SK-N-SH (cell line): ENCODE data around the gene CEBPB. TPM values are rescaled to one million over a fixed set of nuclear protein-coding genes. Genes with fewer than 3 reads are reported as not detected.

Source experiments
- CTCF ChIA-PET: fragments of 300-600, 350-600 bp; formaldehyde crosslinking; extraction: SDS; loops from one replicate; lab custom pipeline; 2021; lab: Yijun Ruan, JAX
- POLR2A ChIA-PET: fragments of 350-600 bp; sonication (Branson Sonifier 250); formaldehyde crosslinking; extraction: SDS; loops from one replicate; lab custom pipeline; 2020; ENCODE audit warnings: antibody characterized with exemption, inconsistent platforms; lab: Yijun Ruan, JAX
- DNase-seq: peaks from one replicate; pipeline ENCODE4 v3.0.0; 2012
- H2AFZ ChIP-seq: fragments of 200-600 bp; sonication (generic); 2 replicates; pipeline ENCODE4 v1.8.1; 2016; ENCODE audit warnings: antibody characterized with exemption, mild to moderate bottlenecking, low read depth
- H3F3A ChIP-seq: fragments of 200-600 bp; sonication (generic); replicated peaks from 2 replicates; pipeline ENCODE3; 2016; ENCODE audit warnings: antibody characterized with exemption, mild to moderate bottlenecking; ENCODE audit not compliant: insufficient read depth
- H3K27ac ChIP-seq, 2 experiments: fragments of 200-500 bp in 1 of 2; fragments of 200-600 bp in 1 of 2; sonication (Bioruptor generic) in 1 of 2; sonication (generic), shearing (Covaris generic) in 1 of 2; 2 replicates each; pipeline versions ENCODE4 v1.5.1 to v1.6.1; 2014 to 2016; ENCODE audit warnings: low read depth in 2 of 2, inconsistent platforms in 1 of 2, low read length in 1 of 2, mild to moderate bottlenecking in 1 of 2, mixed read lengths in 1 of 2
- H3K27me3 ChIP-seq: fragments of 200-600 bp; sonication (generic), shearing (Covaris generic); 2 replicates; pipeline ENCODE4 v1.6.1; 2016; ENCODE audit warnings: mixed run types; ENCODE audit not compliant: insufficient read depth
- H3K36me3 ChIP-seq, 2 experiments: fragments of 200-500 bp in 1 of 2; fragments of 200-600 bp in 1 of 2; sonication (Bioruptor generic) in 1 of 2; sonication (generic) in 1 of 2; replicated peaks in 1 of 2; 2 replicates each; pipeline versions ENCODE3 to v1.5.1; 2014 to 2016; ENCODE audit warnings: low read length in 1 of 2, mild to moderate bottlenecking in 1 of 2; ENCODE audit not compliant: insufficient read depth in 2 of 2, control insufficient read depth in 1 of 2
- H3K4me1 ChIP-seq, 2 experiments: fragments of 200-500 bp in 1 of 2; fragments of 200-600 bp in 1 of 2; sonication (Bioruptor generic) in 1 of 2; sonication (generic), shearing (Covaris generic) in 1 of 2; 2 replicates each; pipeline versions ENCODE4 v1.5.1 to v1.6.1; 2014 to 2016; ENCODE audit warnings: low read depth in 1 of 2, low read length in 1 of 2, mixed run types in 1 of 2; ENCODE audit not compliant: insufficient read depth in 2 of 2, control insufficient read depth in 1 of 2
- H3K4me2 ChIP-seq: fragments of 200-600 bp; sonication (generic), shearing (Covaris generic); 2 replicates; pipeline ENCODE4 v1.6.1; 2017; ENCODE audit warnings: mixed run types
- H3K4me3 ChIP-seq, 2 experiments: fragments of 200-500 bp in 1 of 2; fragments of 200-600 bp in 1 of 2; sonication (Bioruptor generic) in 1 of 2; sonication (generic), shearing (Covaris generic) in 1 of 2; 2 replicates each; pipeline versions ENCODE4 v1.5.1 to v1.8.1; 2014 to 2016; ENCODE audit warnings: low read depth in 2 of 2, inconsistent platforms in 1 of 2, low read length in 1 of 2, mild to moderate bottlenecking in 1 of 2, mixed read lengths in 1 of 2, moderate library complexity in 1 of 2
- H3K79me2 ChIP-seq: fragments of 200-600 bp; sonication (generic); 2 replicates; pipeline ENCODE4 v1.8.1; 2017; ENCODE audit warnings: mild to moderate bottlenecking; ENCODE audit not compliant: insufficient read depth
- H3K9ac ChIP-seq: fragments of 200-600 bp; sonication (generic); 2 replicates; pipeline ENCODE4 v1.6.1; 2017; ENCODE audit warnings: mixed run types
- H3K9me2 ChIP-seq: fragments of 200-600 bp; sonication (generic); 2 replicates; pipeline ENCODE4 v1.6.1; 2017; ENCODE audit warnings: mixed run types
- H3K9me3 ChIP-seq: fragments of 200-600 bp; sonication (generic); 2 replicates; pipeline ENCODE4 v1.6.1; 2017; ENCODE audit warnings: mixed run types, mild to moderate bottlenecking, moderate library complexity
- H4K20me1 ChIP-seq: fragments of 200-600 bp; sonication (generic); 2 replicates; pipeline ENCODE4 v1.6.1; 2017; ENCODE audit warnings: mild to moderate bottlenecking, mixed run types; ENCODE audit not compliant: insufficient read depth
- CHD2 ChIP-seq: fragments of 150-350 bp; IDR thresholded peaks from 2 replicates; pipeline ENCODE4 v1.6.1; 2018; ENCODE audit warnings: low read length; ENCODE audit not compliant: partially characterized antibody
- ELF1 ChIP-seq: IDR thresholded peaks from 2 replicates; pipeline ENCODE4 v1.4.0; 2012
- EP300 ChIP-seq, 2 experiments: IDR thresholded peaks; 2 replicates each; pipeline versions ENCODE4 v1.4.0 to v1.6.1; 2012; ENCODE audit warnings: borderline replicate concordance in 1 of 2, low read depth in 1 of 2, low read length in 1 of 2
- EZH2phosphoT487 ChIP-seq: fragments of 200-600 bp; sonication (generic); IDR thresholded peaks from 2 replicates; pipeline ENCODE4 v1.6.1; 2017; ENCODE audit warnings: low read depth, mixed run types, mild to moderate bottlenecking, antibody characterized with exemption, moderate library complexity, borderline replicate concordance
- FOXM1 ChIP-seq: IDR thresholded peaks from 2 replicates; pipeline ENCODE4 v1.4.0; 2012; ENCODE audit warnings: low read depth, mild to moderate bottlenecking
- GABPA ChIP-seq: IDR thresholded peaks from 2 replicates; pipeline ENCODE4 v1.4.0; 2012; ENCODE audit warnings: low read depth, mild to moderate bottlenecking
- GATA2 ChIP-seq: sonication (generic); formaldehyde crosslinking; IDR thresholded peaks from 2 replicates; pipeline ENCODE4 v1.5.0; 2020; ENCODE audit warnings: mild to moderate bottlenecking, missing genetic modification reagents
- MEF2A ChIP-seq: IDR thresholded peaks from 2 replicates; pipeline ENCODE4 v1.4.0; 2012; ENCODE audit warnings: low read depth, borderline replicate concordance
- MXI1 ChIP-seq: IDR thresholded peaks from 2 replicates; pipeline ENCODE4 v1.6.1; 2012; ENCODE audit warnings: mild to moderate bottlenecking, low read depth, low read length, improper control_type of control experiment
- NFIC ChIP-seq: IDR thresholded peaks from 2 replicates; pipeline ENCODE4 v1.4.0; 2012; ENCODE audit warnings: borderline replicate concordance
- NRF1 ChIP-seq: IDR thresholded peaks from 2 replicates; pipeline ENCODE4 v1.6.1; 2012; ENCODE audit warnings: low read depth, mild to moderate bottlenecking, low read length
- POLR2AphosphoS5 ChIP-seq: IDR thresholded peaks from 2 replicates; pipeline ENCODE4 v1.6.1; 2012; ENCODE audit warnings: low read depth, low read length
- SIN3A ChIP-seq: IDR thresholded peaks from 2 replicates; pipeline ENCODE4 v1.6.1; 2012; ENCODE audit warnings: low read depth, mild to moderate bottlenecking, low read length, moderate library complexity, borderline replicate concordance
- SMC3 ChIP-seq: IDR thresholded peaks from 2 replicates; pipeline ENCODE4 v1.6.1; 2012; ENCODE audit warnings: low read depth, low read length, improper control_type of control experiment
- TEAD4 ChIP-seq: IDR thresholded peaks from 2 replicates; pipeline ENCODE4 v1.4.0; 2012; ENCODE audit warnings: mild to moderate bottlenecking, borderline replicate concordance; ENCODE audit not compliant: insufficient read depth
- USF2 ChIP-seq: fragments of 150-350 bp; IDR thresholded peaks from 2 replicates; pipeline ENCODE4 v1.6.1; 2017; ENCODE audit warnings: antibody characterized with exemption, low read length, low read depth, borderline replicate concordance
- YY1 ChIP-seq: IDR thresholded peaks from 2 replicates; pipeline ENCODE4 v1.4.0; 2012; ENCODE audit warnings: low read depth, mild to moderate bottlenecking
- WGBS: methylation state at CpG from one replicate; pipeline ENCODE4 v1.1.6; 2017; ENCODE audit warnings: low lambda C conversion rate; 5-methylcytosine and 5-hydroxymethylcytosine counted together
- polyA plus RNA-seq, 3 experiments: library from polyadenylated mRNA; depleted of rRNA; stranded (reverse); fragments of >200 nt; gene quantifications; 2 replicates each; pipeline ENCODE4 v1.2.3, GENCODE V29; 2012
- TF ChIP-seq, protein P1 (sequence below): fragments of 150-350 bp; IDR thresholded peaks from 2 replicates; pipeline ENCODE4 v1.6.1; 2016; ENCODE audit warnings: mild to moderate bottlenecking, low read depth, low read length
- TF ChIP-seq, protein P2 (sequence below): fragments of 200-600 bp; sonication (generic); IDR thresholded peaks from 2 replicates; pipeline ENCODE4 v1.6.1; 2017; ENCODE audit warnings: antibody characterized with exemption, mild to moderate bottlenecking, moderate library complexity

The CEBPB gene
- polyA plus RNA-seq, 1 of the 3 experiments (the other 2 are of a cell fraction) = 14.7 TPM

GRCh38 chr20:50203951-50204937 lies 13.6 kb downstream of the CEBPB start:
- H2AFZ ChIP-seq = no peak overlapping the region
- no peaks in the 10 kb centered on the region for H3K9me3 ChIP-seq
- POLR2A ChIA-PET = no interaction called here
- H3K4me1 ChIP-seq = no peaks in the 10 kb centered on the region
- H3K27ac ChIP-seq = no peak overlapping the region
- no peak for DNase-seq
- no peaks in the 10 kb centered on the region for H3K9me2 ChIP-seq
- no peak for TF ChIP-seq TEAD4
- TF ChIP-seq, protein P1, sequence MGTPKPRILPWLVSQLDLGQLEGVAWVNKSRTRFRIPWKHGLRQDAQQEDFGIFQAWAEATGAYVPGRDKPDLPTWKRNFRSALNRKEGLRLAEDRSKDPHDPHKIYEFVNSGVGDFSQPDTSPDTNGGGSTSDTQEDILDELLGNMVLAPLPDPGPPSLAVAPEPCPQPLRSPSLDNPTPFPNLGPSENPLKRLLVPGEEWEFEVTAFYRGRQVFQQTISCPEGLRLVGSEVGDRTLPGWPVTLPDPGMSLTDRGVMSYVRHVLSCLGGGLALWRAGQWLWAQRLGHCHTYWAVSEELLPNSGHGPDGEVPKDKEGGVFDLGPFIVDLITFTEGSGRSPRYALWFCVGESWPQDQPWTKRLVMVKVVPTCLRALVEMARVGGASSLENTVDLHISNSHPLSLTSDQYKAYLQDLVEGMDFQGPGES = no peak
- no peak for TF ChIP-seq USF2
- no peak for TF ChIP-seq GATA2
- TF ChIP-seq EZH2phosphoT487 = no peak
- no peaks in the 10 kb centered on the region for H3K79me2 ChIP-seq
- H3K27me3 ChIP-seq = no peaks in the 10 kb centered on the region
- CTCF ChIA-PET = no interaction called here
- no peaks in the 10 kb centered on the region for H4K20me1 ChIP-seq
- H3K4me3 ChIP-seq = no peak overlapping the region
- peaks cover 0 to 3% of the 10 kb centered on the region in 2 experiments for H3K36me3 ChIP-seq
- no peak overlapping the region for H3K9ac ChIP-seq
- 87% methylated on average over 5 of the region's 5 CpGs for WGBS
- no peaks in the 10 kb centered on the region for H3F3A ChIP-seq
- no peak overlapping the region for H3K4me2 ChIP-seq

- Histone ChIP-seq H3K4me2 (no peak overlapping the region), H2AFZ (no peak overlapping the region), H3K9me2 (no peaks in the 10 kb centered on the region), H3K79me2 (no peaks in the 10 kb centered on the region), H3K4me3 (no peak overlapping the region), H3K4me1 (no peaks in the 10 kb centered on the region), H3K36me3 (no peaks in the 10 kb centered on the region), H3K27me3 (no peaks in the 10 kb centered on the region), H4K20me1 (no peaks in the 10 kb centered on the region), H3K27ac (no peak overlapping the region), H3K9me3 (no peaks in the 10 kb centered on the region), H3K9ac (no peak overlapping the region), H3F3A (no peaks in the 10 kb centered on the region)
- ChIA-PET POLR2A (no interaction called here), CTCF (no interaction called here)
- TF ChIP-seq POLR2AphosphoS5 = no peak
- TF ChIP-seq NRF1 = no peak
- TF ChIP-seq MEF2A = no peak
- TF ChIP-seq, protein P2, sequence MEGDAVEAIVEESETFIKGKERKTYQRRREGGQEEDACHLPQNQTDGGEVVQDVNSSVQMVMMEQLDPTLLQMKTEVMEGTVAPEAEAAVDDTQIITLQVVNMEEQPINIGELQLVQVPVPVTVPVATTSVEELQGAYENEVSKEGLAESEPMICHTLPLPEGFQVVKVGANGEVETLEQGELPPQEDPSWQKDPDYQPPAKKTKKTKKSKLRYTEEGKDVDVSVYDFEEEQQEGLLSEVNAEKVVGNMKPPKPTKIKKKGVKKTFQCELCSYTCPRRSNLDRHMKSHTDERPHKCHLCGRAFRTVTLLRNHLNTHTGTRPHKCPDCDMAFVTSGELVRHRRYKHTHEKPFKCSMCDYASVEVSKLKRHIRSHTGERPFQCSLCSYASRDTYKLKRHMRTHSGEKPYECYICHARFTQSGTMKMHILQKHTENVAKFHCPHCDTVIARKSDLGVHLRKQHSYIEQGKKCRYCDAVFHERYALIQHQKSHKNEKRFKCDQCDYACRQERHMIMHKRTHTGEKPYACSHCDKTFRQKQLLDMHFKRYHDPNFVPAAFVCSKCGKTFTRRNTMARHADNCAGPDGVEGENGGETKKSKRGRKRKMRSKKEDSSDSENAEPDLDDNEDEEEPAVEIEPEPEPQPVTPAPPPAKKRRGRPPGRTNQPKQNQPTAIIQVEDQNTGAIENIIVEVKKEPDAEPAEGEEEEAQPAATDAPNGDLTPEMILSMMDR = no peak
- no peak for TF ChIP-seq SMC3
- TF ChIP-seq FOXM1 = no peak
- no peak for TF ChIP-seq EZH2phosphoT487
- TF ChIP-seq GABPA = no peak
- TF ChIP-seq YY1 = no peak
- no peak for TF ChIP-seq MXI1
- TF ChIP-seq CHD2 = no peak
- no peak for TF ChIP-seq ELF1
- no peak for TF ChIP-seq NFIC
- no peak for TF ChIP-seq EP300 (IDR thresholded peaks at IDR 0.05; ENCODE audit: borderline replicate concordance in 1 of 2, low read depth in 1 of 2, low read length in 1 of 2)
- TF ChIP-seq SIN3A = no peak
- TF ChIP-seq USF2 = no peak
- TF ChIP-seq, protein P1 = no peak
- no peak for DNase-seq
- 13% methylated on average over 1 of the region's 1 CpG for WGBS
Observed at GRCh38 chr20:50207026-50207425, 16.4 kb downstream of the CEBPB start.
